Hepatocyte (in vitro differentiated cells): Measurements from ENCODE around the gene RAPGEF5.

ENCODE experiments used
- CTCF ChIP-seq: fragments of 200-600 bp; sonication (generic); IDR thresholded peaks from 2 replicates; pipeline ENCODE4 v1.5.1; 2016; ENCODE audit warnings: antibody characterized with exemption, mild to moderate bottlenecking; ENCODE audit not compliant: poor library complexity
- EZH2 ChIP-seq: fragments of 200-600 bp; sonication (generic); IDR thresholded peaks from 2 replicates; pipeline ENCODE4 v1.6.1; 2016; ENCODE audit warnings: antibody characterized with exemption, mild to moderate bottlenecking, borderline replicate concordance
- EZH2phosphoT487 ChIP-seq: fragments of 200-600 bp; sonication (generic); IDR thresholded peaks from one replicate; pipeline ENCODE4 v1.6.1; 2018; ENCODE audit warnings: antibody characterized with exemption, mild to moderate bottlenecking, low read depth, moderate library complexity; ENCODE audit not compliant: unreplicated experiment, severe bottlenecking

- TF ChIP-seq CTCF (no peak), EZH2 (no peak), EZH2phosphoT487 (no peak)
Measured at GRCh38 chr7:22378199-22378980, 21.4 kb upstream of the RAPGEF5 start.
